SK-N-SH treated with all-trans-retinoic acid at 6 μM for 48 hours (cell line): ENCODE results near the gene CLUH.
A peak's percentile ranks its signal among the peaks of the same experiment; 100 is the strongest.

Experiments used
- ATAC-seq: fragments of 200-7000 bp; cut with Tn5 transposase; 3 replicates; pipeline ENCODE4 v1.9.1; 2020; ENCODE audit warnings: mild to moderate bottlenecking, moderate library complexity
- ARNTL ChIP-seq: fragments of 450-650 bp; formaldehyde crosslinking; IDR thresholded peaks from 2 replicates; pipeline ENCODE4 v1.5.0; 2020; ENCODE audit warnings: low read depth, mild to moderate bottlenecking, moderate library complexity, borderline replicate concordance
- BACH2 ChIP-seq: fragments of 250-450 bp; sonication (Bioruptor Pico); IDR thresholded peaks from 2 replicates; pipeline ENCODE4 v1.9.0; 2021; ENCODE audit warnings: mild to moderate bottlenecking, borderline replicate concordance
- CREB5 ChIP-seq: fragments of 250-450 bp; sonication (Bioruptor Pico); IDR thresholded peaks from 2 replicates; pipeline ENCODE4 v1.5.1; 2020; ENCODE audit warnings: low read depth, mild to moderate bottlenecking, moderate library complexity
- CSDC2 ChIP-seq: fragments of 250-450 bp; sonication (Bioruptor Pico); IDR thresholded peaks from 2 replicates; pipeline ENCODE4 v1.5.0; 2020; ENCODE audit warnings: mild to moderate bottlenecking, moderate library complexity
- CSRNP3 ChIP-seq: fragments of 250-450 bp; sonication (Bioruptor Pico); IDR thresholded peaks from 2 replicates; pipeline ENCODE4 v1.5.1; 2021; ENCODE audit warnings: mild to moderate bottlenecking, moderate library complexity
- ESRRG ChIP-seq: fragments of 250-450 bp; sonication (Bioruptor Pico); IDR thresholded peaks from 2 replicates; pipeline ENCODE4 v1.6.1; 2021; ENCODE audit warnings: mild to moderate bottlenecking
- GLIS3 ChIP-seq: fragments of 250-450 bp; sonication (Bioruptor Pico); IDR thresholded peaks from 2 replicates; pipeline ENCODE4 v1.5.0; 2020; ENCODE audit warnings: mild to moderate bottlenecking, moderate library complexity
- ISL1 ChIP-seq: fragments of 250-450 bp; sonication (Bioruptor Pico); IDR thresholded peaks from 2 replicates; pipeline ENCODE4 v2.1.2; 2022; ENCODE audit warnings: mild to moderate bottlenecking, moderate library complexity
- OSR1 ChIP-seq: fragments of 250-450 bp; sonication (Bioruptor Pico); IDR thresholded peaks from 2 replicates; pipeline ENCODE4 v1.8.0; 2022; ENCODE audit warnings: moderate library complexity, mild to moderate bottlenecking, inconsistent platforms
- PATZ1 ChIP-seq: fragments of 250-450 bp; sonication (Bioruptor Pico); IDR thresholded peaks from 2 replicates; pipeline ENCODE4 v1.8.0; 2020; ENCODE audit warnings: mild to moderate bottlenecking, moderate library complexity, borderline replicate concordance
- POU6F1 ChIP-seq: fragments of 250-450 bp; sonication (Bioruptor Pico); IDR thresholded peaks from 2 replicates; pipeline ENCODE4 v1.8.0; 2021; ENCODE audit warnings: low read depth, mild to moderate bottlenecking, moderate library complexity, borderline replicate concordance
- PPARA ChIP-seq: fragments of 250-450 bp; sonication (Bioruptor Pico); IDR thresholded peaks from 2 replicates; pipeline ENCODE4 v1.5.0; 2020; ENCODE audit warnings: mild to moderate bottlenecking, borderline replicate concordance
- RARB ChIP-seq: fragments of 250-450 bp; sonication (Bioruptor Pico); IDR thresholded peaks from 2 replicates; pipeline ENCODE4 v1.8.0; 2021; ENCODE audit warnings: mild to moderate bottlenecking, moderate library complexity
- SNAI2 ChIP-seq: fragments of 250-450 bp; sonication (Bioruptor Pico); IDR thresholded peaks from 2 replicates; pipeline ENCODE4 v1.5.0; 2020; ENCODE audit warnings: mild to moderate bottlenecking, moderate library complexity
- TCF4 ChIP-seq: fragments of 250-450 bp; sonication (Bioruptor Pico); IDR thresholded peaks from 2 replicates; pipeline ENCODE4 v1.8.0; 2021; ENCODE audit warnings: mild to moderate bottlenecking, moderate library complexity, borderline replicate concordance
- TOX ChIP-seq: fragments of 250-450 bp; sonication (Bioruptor Pico); IDR thresholded peaks from 2 replicates; pipeline ENCODE4 v1.8.0; 2021; ENCODE audit warnings: mild to moderate bottlenecking, moderate library complexity, borderline replicate concordance
- TSHZ2 ChIP-seq: fragments of 250-450 bp; sonication (Bioruptor Pico); IDR thresholded peaks from 2 replicates; pipeline ENCODE4 v1.5.0; 2020; ENCODE audit warnings: mild to moderate bottlenecking, moderate library complexity
- ZC3H10 ChIP-seq: fragments of 250-450 bp; sonication (Bioruptor Pico); IDR thresholded peaks from 2 replicates; pipeline ENCODE4 v1.5.1; 2021; ENCODE audit warnings: mild to moderate bottlenecking, moderate library complexity
- ZFP3 ChIP-seq: fragments of 250-450 bp; sonication (Bioruptor Pico); IDR thresholded peaks from 2 replicates; pipeline ENCODE4 v1.5.0; 2020; ENCODE audit warnings: mild to moderate bottlenecking, moderate library complexity
- ZFP30 ChIP-seq: fragments of 450-650 bp; formaldehyde crosslinking; IDR thresholded peaks from 2 replicates; pipeline ENCODE4 v1.5.0; 2022; ENCODE audit warnings: mild to moderate bottlenecking, moderate library complexity
- ZNF565 ChIP-seq: fragments of 450-650 bp; formaldehyde crosslinking; conservative IDR thresholded peaks from 2 replicates; pipeline ENCODE4 v1.5.0; 2020; ENCODE audit warnings: low read depth, mild to moderate bottlenecking, moderate library complexity
- ZNF70 ChIP-seq: fragments of 450-650 bp; formaldehyde crosslinking; IDR thresholded peaks from 2 replicates; pipeline ENCODE4 v1.5.0; 2020; ENCODE audit warnings: mild to moderate bottlenecking, moderate library complexity
- ZNF8 ChIP-seq: fragments of 450-650 bp; formaldehyde crosslinking; IDR thresholded peaks from 2 replicates; pipeline ENCODE4 v1.5.0; 2020; ENCODE audit warnings: mild to moderate bottlenecking, moderate library complexity

The CLUH gene

GRCh38 chr17:2749784-2750181, 38.2 kb upstream of the CLUH start:
- TF ChIP-seq ESRRG (CRISPR knock-in tag) (no peak), SNAI2 (peak; percentile 70; the same call in 1 of the 2 replicates), BACH2 (CRISPR knock-in tag) (no peak), TOX (CRISPR knock-in tag) (no peak), GLIS3 (CRISPR knock-in tag) (no peak), ZNF70 (CRISPR knock-in tag) (no peak), ZFP30 (no peak), TSHZ2 (peak; percentile 32; the same call in 1 of the 2 replicates), ZFP3 (CRISPR knock-in tag) (peak; percentile 78), CSRNP3 (CRISPR knock-in tag) (no peak), CREB5 (no peak), CSDC2 (0 out of 2 replicates have a peak, but pooled peaks have one; percentile 35), PATZ1 (no peak), POU6F1 (CRISPR knock-in tag) (no peak), TCF4 (no peak), RARB (CRISPR knock-in tag) (no peak), OSR1 (no peak), ISL1 (CRISPR knock-in tag) (no peak), ARNTL (no peak), ZNF8 (CRISPR knock-in tag) (no peak), ZNF565 (CRISPR knock-in tag) (no peak), PPARA (CRISPR knock-in tag) (no peak), ZC3H10 (no peak)
- ATAC-seq, result peak; percentile 99

- ATAC-seq, result peak; percentile 37
- TF ChIP-seq POU6F1 (CRISPR knock-in tag) (no peak), GLIS3 (CRISPR knock-in tag) (no peak), CREB5 (no peak), RARB (CRISPR knock-in tag) (no peak), CSRNP3 (CRISPR knock-in tag) (no peak), CSDC2 (no peak), ZNF8 (CRISPR knock-in tag) (no peak), ESRRG (CRISPR knock-in tag) (no peak), ZNF565 (CRISPR knock-in tag) (no peak)
- TF ChIP-seq, all 23 proteins: peak for 0
Measured at GRCh38 chr17:2749058-2749783, 37.7 kb upstream of the CLUH start, which contains the start of gene CCDC92B. Gene CCDC92B (minus strand): TSS chr17:2749652. CDS start chr17:2735145, 14,507 bp downstream.
